ENCODE data around the gene PALM.
A peak's percentile ranks its signal among the peaks of the same experiment; 100 is the strongest.

Gene PALM

GRCh38 chr19:782185-782877, 73.6 kb downstream of the PALM start:
- H3K4me3 ChIP-seq (ENCODE audit: low read length in 2 of 2) = peak overlapping the region in 1 of 2 donors; percentile 17
- H3K27me3 ChIP-seq (ENCODE audit: control insufficient read depth in 2 of 2, insufficient read depth in 2 of 2, low read length in 2 of 2) = peaks cover 10 to 13% of the 10 kb centered on the region in 2 donors
- H3K27ac ChIP-seq (ENCODE audit: low read depth in 2 of 2, low read length in 2 of 2) = no peak overlapping the region
- H3K9me3 ChIP-seq (ENCODE audit: control insufficient read depth in 2 of 2, low read length in 2 of 2) = no peaks in the 10 kb centered on the region
- peaks cover 0 to 3% of the 10 kb centered on the region in 2 donors for H3K4me1 ChIP-seq (ENCODE audit: control insufficient read depth in 2 of 2, insufficient read depth in 2 of 2, low read length in 2 of 2)
- peak overlapping the region in 1 of 2 donors; percentile 31 for H3K9ac ChIP-seq (ENCODE audit: low read depth in 1 of 2, low read length in 2 of 2)
- no peaks in the 10 kb centered on the region for H3K36me3 ChIP-seq (ENCODE audit: control insufficient read depth in 2 of 2, insufficient read depth in 2 of 2, low read length in 2 of 2)

GRCh38 chr19:782878-783668, 74.3 kb downstream of the PALM start:
- Histone ChIP-seq H3K27ac (ENCODE audit: low read depth in 2 of 2, low read length in 2 of 2) (no peak overlapping the region), H3K4me1 (ENCODE audit: control insufficient read depth in 2 of 2, insufficient read depth in 2 of 2, low read length in 2 of 2) (peaks cover 0 to 3% of the 10 kb centered on the region in 2 donors)

GRCh38 chr19:784541-784940, 75.8 kb downstream of the PALM start:
- no peak overlapping the region for H3K4me3 ChIP-seq (ENCODE audit: low read length in 2 of 2)
- H3K9ac ChIP-seq (ENCODE audit: low read depth in 1 of 2, low read length in 2 of 2) = no peak overlapping the region
- H3K27ac ChIP-seq (ENCODE audit: low read depth in 2 of 2, low read length in 2 of 2) = no peak overlapping the region
- no peaks in the 10 kb centered on the region for H3K9me3 ChIP-seq (ENCODE audit: control insufficient read depth in 2 of 2, low read length in 2 of 2)
- H3K27me3 ChIP-seq (ENCODE audit: control insufficient read depth in 2 of 2, insufficient read depth in 2 of 2, low read length in 2 of 2) = peaks cover 4 to 13% of the 10 kb centered on the region in 2 donors
- no peaks in the 10 kb centered on the region for H3K36me3 ChIP-seq (ENCODE audit: control insufficient read depth in 2 of 2, insufficient read depth in 2 of 2, low read length in 2 of 2)
- H3K4me1 ChIP-seq (ENCODE audit: control insufficient read depth in 2 of 2, insufficient read depth in 2 of 2, low read length in 2 of 2) = peaks cover 0 to 5% of the 10 kb centered on the region in 2 donors

More at GRCh38 chr19:782878-783668, 74.3 kb downstream of the PALM start:
- peak overlapping the region in 1 of 2 donors; percentile 17 for H3K4me3 ChIP-seq (ENCODE audit: low read length in 2 of 2)
- H3K9me3 ChIP-seq (ENCODE audit: control insufficient read depth in 2 of 2, low read length in 2 of 2) = no peaks in the 10 kb centered on the region
- peaks cover 10 to 13% of the 10 kb centered on the region in 2 donors for H3K27me3 ChIP-seq (ENCODE audit: control insufficient read depth in 2 of 2, insufficient read depth in 2 of 2, low read length in 2 of 2)
- no peaks in the 10 kb centered on the region for H3K36me3 ChIP-seq (ENCODE audit: control insufficient read depth in 2 of 2, insufficient read depth in 2 of 2, low read length in 2 of 2)
- H3K9ac ChIP-seq (ENCODE audit: low read depth in 1 of 2, low read length in 2 of 2) = peak overlapping the region in 1 of 2 donors; percentile 17

GRCh38 chr19:787536-787935, 78.8 kb downstream of the PALM start:
- Histone ChIP-seq H3K36me3 (ENCODE audit: control insufficient read depth in 2 of 2, insufficient read depth in 2 of 2, low read length in 2 of 2) (no peaks in the 10 kb centered on the region), H3K27me3 (ENCODE audit: control insufficient read depth in 2 of 2, insufficient read depth in 2 of 2, low read length in 2 of 2) (peaks cover 0 to 7% of the 10 kb centered on the region in 2 donors), H3K4me1 (ENCODE audit: control insufficient read depth in 2 of 2, insufficient read depth in 2 of 2, low read length in 2 of 2) (peaks cover 0 to 5% of the 10 kb centered on the region in 2 donors), H3K27ac (ENCODE audit: low read depth in 2 of 2, low read length in 2 of 2) (no peak overlapping the region), H3K9me3 (ENCODE audit: control insufficient read depth in 2 of 2, low read length in 2 of 2) (no peaks in the 10 kb centered on the region), H3K9ac (ENCODE audit: low read depth in 1 of 2, low read length in 2 of 2) (no peak overlapping the region), H3K4me3 (ENCODE audit: low read length in 2 of 2) (no peak overlapping the region)

- H3K9ac ChIP-seq (ENCODE audit: low read depth in 1 of 2, low read length in 2 of 2) = no peak overlapping the region
- no peaks in the 10 kb centered on the region for H3K27me3 ChIP-seq (ENCODE audit: control insufficient read depth in 2 of 2, insufficient read depth in 2 of 2, low read length in 2 of 2)
- no peak overlapping the region for H3K27ac ChIP-seq (ENCODE audit: low read depth in 2 of 2, low read length in 2 of 2)
Measured at GRCh38 chr19:788686-788982, 79.9 kb downstream of the PALM start.

GRCh38 chr19:788983-789700, 80.4 kb downstream of the PALM start:
- Histone ChIP-seq H3K9ac (ENCODE audit: low read depth in 1 of 2, low read length in 2 of 2) (peak overlapping the region in 1 of 2 donors; percentile 4), H3K9me3 (ENCODE audit: control insufficient read depth in 2 of 2, low read length in 2 of 2) (no peaks in the 10 kb centered on the region), H3K27ac (ENCODE audit: low read depth in 2 of 2, low read length in 2 of 2) (peak overlapping the region; percentile 0 to 23), H3K36me3 (ENCODE audit: control insufficient read depth in 2 of 2, insufficient read depth in 2 of 2, low read length in 2 of 2) (no peaks in the 10 kb centered on the region), H3K4me1 (ENCODE audit: control insufficient read depth in 2 of 2, insufficient read depth in 2 of 2, low read length in 2 of 2) (peaks cover 0 to 2% of the 10 kb centered on the region in 2 donors), H3K4me3 (ENCODE audit: low read length in 2 of 2) (no peak overlapping the region), H3K27me3 (ENCODE audit: control insufficient read depth in 2 of 2, insufficient read depth in 2 of 2, low read length in 2 of 2) (no peaks in the 10 kb centered on the region)

More at GRCh38 chr19:788686-788982, 79.9 kb downstream of the PALM start:
- Histone ChIP-seq H3K9me3 (ENCODE audit: control insufficient read depth in 2 of 2, low read length in 2 of 2) (no peaks in the 10 kb centered on the region), H3K36me3 (ENCODE audit: control insufficient read depth in 2 of 2, insufficient read depth in 2 of 2, low read length in 2 of 2) (no peaks in the 10 kb centered on the region), H3K4me1 (ENCODE audit: control insufficient read depth in 2 of 2, insufficient read depth in 2 of 2, low read length in 2 of 2) (peaks cover 0 to 2% of the 10 kb centered on the region in 2 donors), H3K4me3 (ENCODE audit: low read length in 2 of 2) (no peak overlapping the region)

- Histone ChIP-seq H3K27ac (ENCODE audit: low read depth in 2 of 2, low read length in 2 of 2) (no peak overlapping the region), H3K9ac (ENCODE audit: low read depth in 1 of 2, low read length in 2 of 2) (peak overlapping the region in 1 of 2 donors; percentile 4), H3K36me3 (ENCODE audit: control insufficient read depth in 2 of 2, insufficient read depth in 2 of 2, low read length in 2 of 2) (no peaks in the 10 kb centered on the region), H3K4me3 (ENCODE audit: low read length in 2 of 2) (no peak overlapping the region), H3K27me3 (ENCODE audit: control insufficient read depth in 2 of 2, insufficient read depth in 2 of 2, low read length in 2 of 2) (no peaks in the 10 kb centered on the region), H3K4me1 (ENCODE audit: control insufficient read depth in 2 of 2, insufficient read depth in 2 of 2, low read length in 2 of 2) (peaks cover 0 to 2% of the 10 kb centered on the region in 2 donors), H3K9me3 (ENCODE audit: control insufficient read depth in 2 of 2, low read length in 2 of 2) (no peaks in the 10 kb centered on the region)
Measured at GRCh38 chr19:789701-790060, 80.9 kb downstream of the PALM start.

GRCh38 chr19:791007-791566, 82.4 kb downstream of the PALM start:
- H3K36me3 ChIP-seq (ENCODE audit: control insufficient read depth in 2 of 2, insufficient read depth in 2 of 2, low read length in 2 of 2) = no peaks in the 10 kb centered on the region
- no peak overlapping the region for H3K4me3 ChIP-seq (ENCODE audit: low read length in 2 of 2)
- H3K9ac ChIP-seq (ENCODE audit: low read depth in 1 of 2, low read length in 2 of 2) = no peak overlapping the region
- H3K27ac ChIP-seq (ENCODE audit: low read depth in 2 of 2, low read length in 2 of 2) = no peak overlapping the region
- H3K9me3 ChIP-seq (ENCODE audit: control insufficient read depth in 2 of 2, low read length in 2 of 2) = no peaks in the 10 kb centered on the region
- H3K27me3 ChIP-seq (ENCODE audit: control insufficient read depth in 2 of 2, insufficient read depth in 2 of 2, low read length in 2 of 2) = no peaks in the 10 kb centered on the region
- peaks cover 2% of the 10 kb centered on the region in 2 donors for H3K4me1 ChIP-seq (ENCODE audit: control insufficient read depth in 2 of 2, insufficient read depth in 2 of 2, low read length in 2 of 2)

- Histone ChIP-seq H3K9me3 (ENCODE audit: control insufficient read depth in 2 of 2, low read length in 2 of 2) (no peaks in the 10 kb centered on the region), H3K27ac (ENCODE audit: low read depth in 2 of 2, low read length in 2 of 2) (no peak overlapping the region), H3K9ac (ENCODE audit: low read depth in 1 of 2, low read length in 2 of 2) (no peak overlapping the region), H3K36me3 (ENCODE audit: control insufficient read depth in 2 of 2, insufficient read depth in 2 of 2, low read length in 2 of 2) (no peaks in the 10 kb centered on the region), H3K4me3 (ENCODE audit: low read length in 2 of 2) (no peak overlapping the region), H3K27me3 (ENCODE audit: control insufficient read depth in 2 of 2, insufficient read depth in 2 of 2, low read length in 2 of 2) (no peaks in the 10 kb centered on the region), H3K4me1 (ENCODE audit: control insufficient read depth in 2 of 2, insufficient read depth in 2 of 2, low read length in 2 of 2) (peaks cover 2 to 7% of the 10 kb centered on the region in 2 donors)
Measured at GRCh38 chr19:791567-792305, 83.0 kb downstream of the PALM start.
